HepG2 (cell line): ENCODE results near the gene NLE1. TPM values are rescaled to one million over a fixed set of nuclear protein-coding genes. Genes with fewer than 3 reads are reported as not detected.

ENCODE experiments used
- CHD2 ChIP-seq: IDR thresholded peaks from 2 replicates; pipeline ENCODE4 v1.6.1; 2011; ENCODE audit warnings: low read depth, low read length, improper control_type of control experiment
- HDAC6 ChIP-seq: fragments of 200-600 bp; sonication (generic); IDR thresholded peaks from 2 replicates; pipeline ENCODE4 v1.7.0; 2017; ENCODE audit warnings: mild to moderate bottlenecking, antibody characterized with exemption, low read length, low read depth
- MLX ChIP-seq: IDR thresholded peaks from 2 replicates; pipeline ENCODE4 v1.6.1; 2016
- PPARG ChIP-seq: conservative IDR thresholded peaks from 2 replicates; pipeline ENCODE4 v1.6.1; 2016; ENCODE audit warnings: missing biosample characterization, missing genetic modification reagents
- SMAD9 ChIP-seq: sonication (generic); formaldehyde crosslinking; IDR thresholded peaks from 2 replicates; pipeline ENCODE4 v1.5.1; 2020; ENCODE audit warnings: mild to moderate bottlenecking, missing genetic modification reagents
- TERF1 ChIP-seq: sonication (generic); formaldehyde crosslinking; IDR thresholded peaks from 2 replicates; pipeline ENCODE4 v1.8.0; 2022; ENCODE audit warnings: mild to moderate bottlenecking, missing genetic modification reagents, moderate library complexity
- THAP7 ChIP-seq: sonication (generic); formaldehyde crosslinking; IDR thresholded peaks from 2 replicates; pipeline ENCODE4 v1.8.1; 2023; ENCODE audit warnings: mild to moderate bottlenecking, missing genetic modification reagents
- WIZ ChIP-seq: sonication (generic); formaldehyde crosslinking; IDR thresholded peaks from 2 replicates; pipeline ENCODE4 v1.5.1; 2020; ENCODE audit warnings: mild to moderate bottlenecking, missing genetic modification reagents
- ZBTB40 ChIP-seq, 2 experiments: fragments of 450-650 bp in 1 of 2; sonication (generic) in 1 of 2; formaldehyde crosslinking in 1 of 2; IDR thresholded peaks; 2 replicates each; pipeline versions ENCODE4 v1.6.1 to v1.8.0; 2016 to 2022; ENCODE audit warnings: antibody characterized with exemption in 1 of 2, mild to moderate bottlenecking in 1 of 2, missing genetic modification reagents in 1 of 2
- ZNF569 ChIP-seq: sonication (generic); formaldehyde crosslinking; IDR thresholded peaks from 2 replicates; pipeline ENCODE4 v1.5.0; 2020; ENCODE audit warnings: mild to moderate bottlenecking, missing genetic modification reagents, moderate library complexity, borderline replicate concordance
- ZNF709 ChIP-seq: sonication (generic); formaldehyde crosslinking; IDR thresholded peaks from 2 replicates; pipeline ENCODE4 v1.5.0; 2020; ENCODE audit warnings: mild to moderate bottlenecking, missing genetic modification reagents
- polyA plus RNA-seq, 8 experiments: library from polyadenylated mRNA; depleted of rRNA in 3 of 8; stranded (reverse) in 7 of 8; unstranded in 1 of 8; fragments of >200 nt; fragmentation: Illumina TruSeq in 4 of 8; extraction: Trizol in 4 of 8; gene quantifications; 2 replicates each; pipeline versions ENCODE4 v1.2.1 to v1.2.3, GENCODE V29; 2011 to 2016; ENCODE audit warnings: low read depth in 4 of 8, missing spikeins in 1 of 8, mixed read lengths in 1 of 8; ENCODE audit not compliant: insufficient read depth in 1 of 8
- total RNA-seq, 5 experiments: library from RNA; depleted of rRNA; stranded (reverse); fragments of >200 nt; fragmentation: Illumina TruSeq; extraction: Trizol; gene quantifications; 2 replicates each; pipeline ENCODE4 v1.2.3, GENCODE V29; 2016; ENCODE audit warnings: low read depth in 1 of 5

NLE1 gene
- total and polyA plus RNA-seq, 2 of the 13 experiments (the other 11 are each of a cell fraction or from before 2014, with no cell fraction given) = 20.3 to 34.5 TPM

GRCh38 chr17:35088356-35088880 is 53.7 kb downstream of the NLE1 start (continued):
- TF ChIP-seq ZBTB40 (IDR thresholded peaks at IDR 0.05) (no peak), ZBTB40 (CRISPR knock-in tag; IDR thresholded peaks at IDR 0.05) (no peak), MLX (CRISPR knock-in tag) (no peak), THAP7 (CRISPR knock-in tag) (peak; percentile 43; the same call in 1 of the 2 replicates), SMAD9 (no peak), ZNF709 (CRISPR knock-in tag) (no peak), ZNF569 (CRISPR knock-in tag) (no peak), CHD2 (no peak), PPARG (CRISPR knock-in tag) (no peak), HDAC6 (no peak), TERF1 (CRISPR knock-in tag) (0 out of 2 replicates have a peak, but pooled peaks have one; percentile 8), WIZ (CRISPR knock-in tag) (no peak)
